SK-N-SH (cell line): ENCODE measurements around the gene ATP7B. TPM values are rescaled to one million over a fixed set of nuclear protein-coding genes. Genes with fewer than 3 reads are reported as not detected.

ENCODE experiments used
- CTCF ChIA-PET: fragments of 300-600, 350-600 bp; formaldehyde crosslinking; extraction: SDS; loops from one replicate; lab custom pipeline; 2021; lab: Yijun Ruan, JAX
- POLR2A ChIA-PET: fragments of 350-600 bp; sonication (Branson Sonifier 250); formaldehyde crosslinking; extraction: SDS; loops from one replicate; lab custom pipeline; 2020; ENCODE audit warnings: antibody characterized with exemption, inconsistent platforms; lab: Yijun Ruan, JAX
- DNase-seq: peaks from one replicate; pipeline ENCODE4 v3.0.0; 2012
- H2AFZ ChIP-seq: fragments of 200-600 bp; sonication (generic); 2 replicates; pipeline ENCODE4 v1.8.1; 2016; ENCODE audit warnings: antibody characterized with exemption, mild to moderate bottlenecking, low read depth
- H3F3A ChIP-seq: fragments of 200-600 bp; sonication (generic); replicated peaks from 2 replicates; pipeline ENCODE3; 2016; ENCODE audit warnings: antibody characterized with exemption, mild to moderate bottlenecking; ENCODE audit not compliant: insufficient read depth
- H3K27ac ChIP-seq, 2 experiments: fragments of 200-500 bp in 1 of 2; fragments of 200-600 bp in 1 of 2; sonication (Bioruptor generic) in 1 of 2; sonication (generic), shearing (Covaris generic) in 1 of 2; 2 replicates each; pipeline versions ENCODE4 v1.5.1 to v1.6.1; 2014 to 2016; ENCODE audit warnings: low read depth in 2 of 2, inconsistent platforms in 1 of 2, low read length in 1 of 2, mild to moderate bottlenecking in 1 of 2, mixed read lengths in 1 of 2
- H3K27me3 ChIP-seq: fragments of 200-600 bp; sonication (generic), shearing (Covaris generic); 2 replicates; pipeline ENCODE4 v1.6.1; 2016; ENCODE audit warnings: mixed run types; ENCODE audit not compliant: insufficient read depth
- H3K36me3 ChIP-seq, 2 experiments: fragments of 200-500 bp in 1 of 2; fragments of 200-600 bp in 1 of 2; sonication (Bioruptor generic) in 1 of 2; sonication (generic) in 1 of 2; replicated peaks in 1 of 2; 2 replicates each; pipeline versions ENCODE3 to v1.5.1; 2014 to 2016; ENCODE audit warnings: low read length in 1 of 2, mild to moderate bottlenecking in 1 of 2; ENCODE audit not compliant: insufficient read depth in 2 of 2, control insufficient read depth in 1 of 2
- H3K4me1 ChIP-seq, 2 experiments: fragments of 200-500 bp in 1 of 2; fragments of 200-600 bp in 1 of 2; sonication (Bioruptor generic) in 1 of 2; sonication (generic), shearing (Covaris generic) in 1 of 2; 2 replicates each; pipeline versions ENCODE4 v1.5.1 to v1.6.1; 2014 to 2016; ENCODE audit warnings: low read depth in 1 of 2, low read length in 1 of 2, mixed run types in 1 of 2; ENCODE audit not compliant: insufficient read depth in 2 of 2, control insufficient read depth in 1 of 2
- H3K4me2 ChIP-seq: fragments of 200-600 bp; sonication (generic), shearing (Covaris generic); 2 replicates; pipeline ENCODE4 v1.6.1; 2017; ENCODE audit warnings: mixed run types
- H3K4me3 ChIP-seq, 2 experiments: fragments of 200-500 bp in 1 of 2; fragments of 200-600 bp in 1 of 2; sonication (Bioruptor generic) in 1 of 2; sonication (generic), shearing (Covaris generic) in 1 of 2; 2 replicates each; pipeline versions ENCODE4 v1.5.1 to v1.8.1; 2014 to 2016; ENCODE audit warnings: low read depth in 2 of 2, inconsistent platforms in 1 of 2, low read length in 1 of 2, mild to moderate bottlenecking in 1 of 2, mixed read lengths in 1 of 2, moderate library complexity in 1 of 2
- H3K79me2 ChIP-seq: fragments of 200-600 bp; sonication (generic); 2 replicates; pipeline ENCODE4 v1.8.1; 2017; ENCODE audit warnings: mild to moderate bottlenecking; ENCODE audit not compliant: insufficient read depth
- H3K9ac ChIP-seq: fragments of 200-600 bp; sonication (generic); 2 replicates; pipeline ENCODE4 v1.6.1; 2017; ENCODE audit warnings: mixed run types
- H3K9me2 ChIP-seq: fragments of 200-600 bp; sonication (generic); 2 replicates; pipeline ENCODE4 v1.6.1; 2017; ENCODE audit warnings: mixed run types
- H3K9me3 ChIP-seq: fragments of 200-600 bp; sonication (generic); 2 replicates; pipeline ENCODE4 v1.6.1; 2017; ENCODE audit warnings: mixed run types, mild to moderate bottlenecking, moderate library complexity
- H4K20me1 ChIP-seq: fragments of 200-600 bp; sonication (generic); 2 replicates; pipeline ENCODE4 v1.6.1; 2017; ENCODE audit warnings: mild to moderate bottlenecking, mixed run types; ENCODE audit not compliant: insufficient read depth
- CTCF ChIP-seq: fragments of 200-600 bp; sonication (generic); IDR thresholded peaks from 2 replicates; pipeline ENCODE4 v1.6.1; 2017; ENCODE audit warnings: antibody characterized with exemption, mild to moderate bottlenecking, moderate library complexity
- ELF1 ChIP-seq: IDR thresholded peaks from 2 replicates; pipeline ENCODE4 v1.4.0; 2012
- EZH2phosphoT487 ChIP-seq: fragments of 200-600 bp; sonication (generic); IDR thresholded peaks from 2 replicates; pipeline ENCODE4 v1.6.1; 2017; ENCODE audit warnings: low read depth, mixed run types, mild to moderate bottlenecking, antibody characterized with exemption, moderate library complexity, borderline replicate concordance
- FOSL2 ChIP-seq: IDR thresholded peaks from 2 replicates; pipeline ENCODE4 v1.4.0; 2012; ENCODE audit warnings: low read depth, mild to moderate bottlenecking, moderate library complexity, borderline replicate concordance
- FOXM1 ChIP-seq: IDR thresholded peaks from 2 replicates; pipeline ENCODE4 v1.4.0; 2012; ENCODE audit warnings: low read depth, mild to moderate bottlenecking
- GABPA ChIP-seq: IDR thresholded peaks from 2 replicates; pipeline ENCODE4 v1.4.0; 2012; ENCODE audit warnings: low read depth, mild to moderate bottlenecking
- JUND ChIP-seq: IDR thresholded peaks from 2 replicates; pipeline ENCODE4 v1.4.0; 2012
- MEF2A ChIP-seq: IDR thresholded peaks from 2 replicates; pipeline ENCODE4 v1.4.0; 2012; ENCODE audit warnings: low read depth, borderline replicate concordance
- NFIC ChIP-seq: IDR thresholded peaks from 2 replicates; pipeline ENCODE4 v1.4.0; 2012; ENCODE audit warnings: borderline replicate concordance
- POLR2AphosphoS5 ChIP-seq: IDR thresholded peaks from 2 replicates; pipeline ENCODE4 v1.6.1; 2012; ENCODE audit warnings: low read depth, low read length
- RAD21 ChIP-seq: IDR thresholded peaks from 2 replicates; pipeline ENCODE4 v1.6.1; 2012; ENCODE audit warnings: mild to moderate bottlenecking, low read length
- SIN3A ChIP-seq: IDR thresholded peaks from 2 replicates; pipeline ENCODE4 v1.6.1; 2012; ENCODE audit warnings: low read depth, mild to moderate bottlenecking, low read length, moderate library complexity, borderline replicate concordance
- SMC3 ChIP-seq: IDR thresholded peaks from 2 replicates; pipeline ENCODE4 v1.6.1; 2012; ENCODE audit warnings: low read depth, low read length, improper control_type of control experiment
- TAF1 ChIP-seq: IDR thresholded peaks from 2 replicates; pipeline ENCODE4 v1.6.1; 2012; ENCODE audit warnings: low read depth, mild to moderate bottlenecking, low read length, moderate library complexity, borderline replicate concordance
- TCF12 ChIP-seq: IDR thresholded peaks from 2 replicates; pipeline ENCODE4 v1.4.0; 2012
- TEAD4 ChIP-seq: IDR thresholded peaks from 2 replicates; pipeline ENCODE4 v1.4.0; 2012; ENCODE audit warnings: mild to moderate bottlenecking, borderline replicate concordance; ENCODE audit not compliant: insufficient read depth
- USF2 ChIP-seq: fragments of 150-350 bp; IDR thresholded peaks from 2 replicates; pipeline ENCODE4 v1.6.1; 2017; ENCODE audit warnings: antibody characterized with exemption, low read length, low read depth, borderline replicate concordance
- ZBTB33 ChIP-seq: IDR thresholded peaks from 2 replicates; pipeline ENCODE4 v1.4.0; 2012; ENCODE audit warnings: low read depth, borderline replicate concordance
- WGBS: methylation state at CpG from one replicate; pipeline ENCODE4 v1.1.6; 2017; ENCODE audit warnings: low lambda C conversion rate; 5-methylcytosine and 5-hydroxymethylcytosine counted together
- polyA plus RNA-seq, 3 experiments: library from polyadenylated mRNA; depleted of rRNA; stranded (reverse); fragments of >200 nt; gene quantifications; 2 replicates each; pipeline ENCODE4 v1.2.3, GENCODE V29; 2012

The ATP7B gene
- polyA plus RNA-seq, 1 of the 3 experiments (the other 2 are of a cell fraction), result 4.4 TPM

- Histone ChIP-seq H3K9me3 (no peaks in the 10 kb centered on the region), H2AFZ (no peak overlapping the region), H3K4me2 (no peak overlapping the region), H3K79me2 (no peaks in the 10 kb centered on the region), H3K4me1 (peaks cover 5 to 7% of the 10 kb centered on the region in 2 experiments; a peak in 2 of 4 replicates), H3K4me3 (no peak overlapping the region), H3K9ac (no peak overlapping the region), H4K20me1 (no peaks in the 10 kb centered on the region), H3K36me3 (no peaks in the 10 kb centered on the region), H3K27ac (no peak overlapping the region), H3K27me3 (no peaks in the 10 kb centered on the region), H3F3A (no peaks in the 10 kb centered on the region), H3K9me2 (no peaks in the 10 kb centered on the region)
- DNase-seq, result no peak
- CTCF ChIA-PET, result interaction anchor here (1.3 kb wide), 1 partner anchor 17 kb away, joined by 3 read pairs; no protein-coding TSS in a partner anchor
- 75% methylated on average over 5 of the region's 5 CpGs for WGBS
- POLR2A ChIA-PET, result interaction anchor here (0.6 kb wide), 1 partner anchor 183 kb away, joined by 3 read pairs; the partner anchor contains the start of gene NEK3
- no peak for TF ChIP-seq GABPA
- TF ChIP-seq TAF1, result no peak
- TF ChIP-seq TEAD4, result no peak
- TF ChIP-seq NFIC, result no peak
- TF ChIP-seq SIN3A, result no peak
- no peak for TF ChIP-seq TCF12
- TF ChIP-seq SMC3, result no peak
- TF ChIP-seq JUND, result no peak
- no peak for TF ChIP-seq CTCF
- no peak for TF ChIP-seq ELF1
- no peak for TF ChIP-seq FOSL2
- TF ChIP-seq EZH2phosphoT487, result no peak
- TF ChIP-seq POLR2AphosphoS5, result no peak
- no peak for TF ChIP-seq ZBTB33
- TF ChIP-seq MEF2A, result no peak
- no peak for TF ChIP-seq RAD21
- TF ChIP-seq USF2, result no peak
- TF ChIP-seq FOXM1, result no peak
Measured at GRCh38 chr13:51976890-51977289, 34.4 kb downstream of the ATP7B start.
